ENCODE measurements around the gene ZBTB20. TPM values are rescaled to one million over a fixed set of nuclear protein-coding genes. Genes with fewer than 3 reads are reported as not detected.

The ZBTB20 gene
- total RNA-seq, 1 donor from 2014 or later, result 21.4 TPM

- Histone ChIP-seq H3K9ac (ENCODE audit: low read length) (no peak overlapping the region), H3K4me3 (ENCODE audit: insufficient read depth, low read depth, low read length) (no peak overlapping the region), H3K79me2 (ENCODE audit: insufficient read depth, low read length) (peaks cover 11% of the 10 kb centered on the region), H3K36me3 (ENCODE audit: insufficient read depth, low read length) (no peaks in the 10 kb centered on the region), H2AFZ (ENCODE audit: low read depth, low read length) (no peak overlapping the region), H3K27me3 (ENCODE audit: insufficient read depth, low read length) (no peaks in the 10 kb centered on the region), H3K27ac (ENCODE audit: low read depth, low read length) (no peak overlapping the region), H3K9me3 (ENCODE audit: insufficient read depth, low read depth, low read length) (no peaks in the 10 kb centered on the region), H3K4me2 (ENCODE audit: low read length) (peak overlapping the region; percentile 40), H3K4me1 (ENCODE audit: insufficient read depth, low read length) (peaks cover 31% of the 10 kb centered on the region), H4K20me1 (ENCODE audit: insufficient read depth, low read length) (no peaks in the 10 kb centered on the region)
- no peaks in the 10 kb centered on the region for H3K27me3 Mint-ChIP-seq (ENCODE audit: low read depth, unreplicated experiment)
- FAIRE-seq (no peak), DNase-seq (ENCODE audit: low read depth) (peak; percentile 36)
- H3K4me3 Mint-ChIP-seq (ENCODE audit: unreplicated experiment), result peak overlapping the region; percentile 3
- no peaks in the 10 kb centered on the region for H3K36me3 Mint-ChIP-seq (ENCODE audit: low read depth, unreplicated experiment)
- H3K27ac Mint-ChIP-seq (ENCODE audit: unreplicated experiment), result peak overlapping the region; percentile 12
- TF ChIP-seq EZH2 (IDR thresholded peaks at IDR 0.05; ENCODE audit: insufficient read depth, low read length) (no peak), CTCF (IDR thresholded peaks at IDR 0.05; ENCODE audit: insufficient read depth, low read depth, low read length) (no peak)
- peaks cover 26% of the 10 kb centered on the region for H3K4me1 Mint-ChIP-seq (ENCODE audit: low read depth, unreplicated experiment)
- no peaks in the 10 kb centered on the region for H3K9me3 Mint-ChIP-seq (ENCODE audit: unreplicated experiment)
Measured at GRCh38 chr3:114404590-114404989, 742.5 kb downstream of the ZBTB20 start.

- Mint-ChIP-seq H3K4me3 (ENCODE audit: unreplicated experiment) (no peak overlapping the region), H3K27me3 (ENCODE audit: low read depth, unreplicated experiment) (no peaks in the 10 kb centered on the region), H3K27ac (ENCODE audit: unreplicated experiment) (no peak overlapping the region), H3K9me3 (ENCODE audit: unreplicated experiment) (no peaks in the 10 kb centered on the region), H3K36me3 (ENCODE audit: low read depth, unreplicated experiment) (no peaks in the 10 kb centered on the region), H3K4me1 (ENCODE audit: low read depth, unreplicated experiment) (peaks cover 19% of the 10 kb centered on the region)
- Histone ChIP-seq H3K79me2 (ENCODE audit: insufficient read depth, low read length) (peaks cover 6% of the 10 kb centered on the region), H4K20me1 (ENCODE audit: insufficient read depth, low read length) (no peaks in the 10 kb centered on the region), H3K36me3 (ENCODE audit: insufficient read depth, low read length) (no peaks in the 10 kb centered on the region), H3K27ac (ENCODE audit: low read depth, low read length) (no peak overlapping the region), H3K27me3 (ENCODE audit: insufficient read depth, low read length) (no peaks in the 10 kb centered on the region), H3K4me2 (ENCODE audit: low read length) (no peak overlapping the region), H3K4me3 (ENCODE audit: insufficient read depth, low read depth, low read length) (no peak overlapping the region), H2AFZ (ENCODE audit: low read depth, low read length) (no peak overlapping the region), H3K9me3 (ENCODE audit: insufficient read depth, low read depth, low read length) (no peaks in the 10 kb centered on the region), H3K4me1 (ENCODE audit: insufficient read depth, low read length) (peaks cover 19% of the 10 kb centered on the region), H3K9ac (ENCODE audit: low read length) (no peak overlapping the region)
- FAIRE-seq, result no peak
- DNase-seq (ENCODE audit: low read depth), result no peak
- no peak for TF ChIP-seq CTCF (IDR thresholded peaks at IDR 0.05; ENCODE audit: insufficient read depth, low read depth, low read length)
- no peak for TF ChIP-seq EZH2 (IDR thresholded peaks at IDR 0.05; ENCODE audit: insufficient read depth, low read length)
Measured at GRCh38 chr3:114402838-114403237, 744.2 kb downstream of the ZBTB20 start.

GRCh38 chr3:114401346-114401745, 745.7 kb downstream of the ZBTB20 start:
- Histone ChIP-seq H3K4me3 (ENCODE audit: insufficient read depth, low read depth, low read length) (no peak overlapping the region), H4K20me1 (ENCODE audit: insufficient read depth, low read length) (no peaks in the 10 kb centered on the region), H3K4me1 (ENCODE audit: insufficient read depth, low read length) (peaks cover 19% of the 10 kb centered on the region), H3K4me2 (ENCODE audit: low read length) (peak overlapping the region; percentile 75), H3K27ac (ENCODE audit: low read depth, low read length) (peak overlapping the region; percentile 35), H3K9ac (ENCODE audit: low read length) (peak overlapping the region; percentile 67), H2AFZ (ENCODE audit: low read depth, low read length) (no peak overlapping the region), H3K36me3 (ENCODE audit: insufficient read depth, low read length) (no peaks in the 10 kb centered on the region), H3K79me2 (ENCODE audit: insufficient read depth, low read length) (peaks cover 6% of the 10 kb centered on the region), H3K9me3 (ENCODE audit: insufficient read depth, low read depth, low read length) (no peaks in the 10 kb centered on the region), H3K27me3 (ENCODE audit: insufficient read depth, low read length) (no peaks in the 10 kb centered on the region)
- Mint-ChIP-seq H3K36me3 (ENCODE audit: low read depth, unreplicated experiment) (no peaks in the 10 kb centered on the region), H3K27ac (ENCODE audit: unreplicated experiment) (no peak overlapping the region), H3K27me3 (ENCODE audit: low read depth, unreplicated experiment) (no peaks in the 10 kb centered on the region), H3K4me3 (ENCODE audit: unreplicated experiment) (no peak overlapping the region), H3K4me1 (ENCODE audit: low read depth, unreplicated experiment) (peaks cover 19% of the 10 kb centered on the region), H3K9me3 (ENCODE audit: unreplicated experiment) (no peaks in the 10 kb centered on the region)
- DNase-seq (ENCODE audit: low read depth) (no peak), FAIRE-seq (no peak)
- TF ChIP-seq EZH2 (IDR thresholded peaks at IDR 0.05; ENCODE audit: insufficient read depth, low read length), result no peak
- TF ChIP-seq CTCF (IDR thresholded peaks at IDR 0.05; ENCODE audit: insufficient read depth, low read depth, low read length), result no peak
